CD4-positive, alpha-beta T cell (primary cell): ENCODE results near the gene ATG5. TPM values are rescaled to one million over a fixed set of nuclear protein-coding genes. Genes with fewer than 3 reads are reported as not detected.

Experiments used
- ATAC-seq: fragments of 200-7000 bp; cut with Tn5 transposase; one replicate; pipeline ENCODE4 v1.10.0; 2022; ENCODE audit warnings: mild to moderate bottlenecking; ENCODE audit not compliant: poor library complexity
- CTCF ChIA-PET: fragments of 350-600 bp; sonication (Branson Sonifier 250); formaldehyde crosslinking; loops from one replicate; lab custom pipeline; 2021; ENCODE audit warnings: antibody characterized with exemption, inconsistent platforms; lab: Charles Lee
- POLR2A ChIA-PET: fragments of 350-600 bp; sonication (Branson Sonifier 250); formaldehyde crosslinking; loops from one replicate; lab custom pipeline; 2021; ENCODE audit warnings: antibody characterized with exemption, inconsistent platforms; lab: Charles Lee
- DNase-seq, 14 experiments: peaks; one replicate each; pipeline ENCODE4 v3.0.0-alpha.2; 2013 to 2020; ENCODE audit warnings: mixed read lengths in 2 of 14
- H3K27ac ChIP-seq, 2 donors: one replicate each; pipeline versions ENCODE4 v1.5.1 to v1.7.0; 2013; ENCODE audit warnings: low read length in 2 of 2, low read depth in 1 of 2, mild to moderate bottlenecking in 1 of 2
- H3K27me3 ChIP-seq, 2 experiments: 1 replicate in 1 of 2; 2 replicates in 1 of 2; pipeline versions ENCODE4 v1.6.1 to v1.7.0; 2013; ENCODE audit warnings: low read length in 2 of 2, control low read depth in 1 of 2, mild to moderate bottlenecking in 1 of 2, moderate library complexity in 1 of 2; ENCODE audit not compliant: insufficient read depth in 2 of 2, control insufficient read depth in 1 of 2
- H3K36me3 ChIP-seq: one replicate; pipeline ENCODE4 v1.6.1; 2013; ENCODE audit warnings: low read length, control low read depth; ENCODE audit not compliant: insufficient read depth
- H3K4me1 ChIP-seq: one replicate; pipeline ENCODE4 v1.6.1; 2013; ENCODE audit warnings: low read length, control low read depth; ENCODE audit not compliant: insufficient read depth
- H3K4me3 ChIP-seq: one replicate; pipeline ENCODE4 v1.5.1; 2013; ENCODE audit warnings: mild to moderate bottlenecking, low read length, moderate library complexity
- H3K9me3 ChIP-seq, 2 experiments: 1 replicate in 1 of 2; 2 replicates in 1 of 2; pipeline versions ENCODE4 v1.6.1 to v1.7.0; 2013; ENCODE audit warnings: low read length in 2 of 2, mild to moderate bottlenecking in 2 of 2, control low read depth in 1 of 2, moderate library complexity in 1 of 2; ENCODE audit not compliant: control insufficient read depth in 1 of 2, insufficient read depth in 1 of 2
- H3K27ac Mint-ChIP-seq: one replicate; pipeline ENCODE4 v1.8.0; 2020; ENCODE audit warnings: mixed read lengths
- H3K27me3 Mint-ChIP-seq: one replicate; pipeline ENCODE4 v1.8.0; 2021; ENCODE audit warnings: mixed read lengths
- H3K36me3 Mint-ChIP-seq: one replicate; pipeline ENCODE4 v1.8.0; 2021; ENCODE audit warnings: low read depth, mixed read lengths
- H3K4me1 Mint-ChIP-seq: one replicate; pipeline ENCODE4 v1.8.0; 2021; ENCODE audit warnings: low read depth, mixed read lengths
- H3K4me3 Mint-ChIP-seq: one replicate; pipeline ENCODE4 v1.8.0; 2020; ENCODE audit warnings: mild to moderate bottlenecking, mixed read lengths
- H3K9me3 Mint-ChIP-seq: one replicate; pipeline ENCODE4 v1.8.0; 2020; ENCODE audit warnings: mixed read lengths
- intact Hi-C, 2 experiments: fragments of 100-400 bp; cut with DNase I in 1 of 2; cut with micrococcal nuclease in 1 of 2; formaldehyde crosslinking; loops; one replicate each; pipeline versions ENCODE4 v1.15.1 to v1.9.0; 2023 to 2025; cut with DNase I, micrococcal nuclease
- total RNA-seq, 174 experiments: library from RNA in 2 of 174; stranded (reverse) in 2 of 174; gene quantifications; one replicate each; pipeline ENCODE4 v1.2.3 and lab custom pipeline; 2021 to 2026
- TF ChIP-seq, protein P1 (sequence below): fragments of 200-600 bp; IDR thresholded peaks from one replicate; pipeline ENCODE4 v1.8.0; 2022; ENCODE audit warnings: antibody characterized with exemption, mild to moderate bottlenecking

Gene ATG5
- total RNA-seq, 2 experiments from 2014 or later: 19.4 to 23.2 TPM

DNA sequence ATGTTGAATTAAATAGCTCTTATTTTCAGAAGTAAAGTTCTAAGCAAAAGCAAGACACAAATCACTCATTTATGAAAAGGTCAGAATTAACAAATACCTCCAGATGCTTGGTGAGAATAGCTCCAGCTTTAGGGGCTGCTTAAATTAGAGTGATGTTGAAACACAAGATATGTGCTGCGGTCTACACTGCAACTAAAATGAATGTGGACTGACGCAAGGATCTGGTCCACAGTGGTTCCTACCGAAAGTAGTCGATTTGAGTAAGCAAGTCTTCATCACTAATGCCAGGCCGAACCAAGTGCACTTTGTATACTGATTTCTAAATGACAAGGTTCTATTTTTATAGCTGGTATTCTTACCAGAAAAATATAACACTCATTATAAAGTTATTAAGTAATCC is 143.1 kb downstream of the ATG5 start:
- intact Hi-C loops: loop anchor here in 1 of 2 experiments (1.0 kb wide), 1 partner anchor 23 kb away; no protein-coding TSS in a partner anchor
- ATAC-seq: no peak
- TF ChIP-seq, protein P1, sequence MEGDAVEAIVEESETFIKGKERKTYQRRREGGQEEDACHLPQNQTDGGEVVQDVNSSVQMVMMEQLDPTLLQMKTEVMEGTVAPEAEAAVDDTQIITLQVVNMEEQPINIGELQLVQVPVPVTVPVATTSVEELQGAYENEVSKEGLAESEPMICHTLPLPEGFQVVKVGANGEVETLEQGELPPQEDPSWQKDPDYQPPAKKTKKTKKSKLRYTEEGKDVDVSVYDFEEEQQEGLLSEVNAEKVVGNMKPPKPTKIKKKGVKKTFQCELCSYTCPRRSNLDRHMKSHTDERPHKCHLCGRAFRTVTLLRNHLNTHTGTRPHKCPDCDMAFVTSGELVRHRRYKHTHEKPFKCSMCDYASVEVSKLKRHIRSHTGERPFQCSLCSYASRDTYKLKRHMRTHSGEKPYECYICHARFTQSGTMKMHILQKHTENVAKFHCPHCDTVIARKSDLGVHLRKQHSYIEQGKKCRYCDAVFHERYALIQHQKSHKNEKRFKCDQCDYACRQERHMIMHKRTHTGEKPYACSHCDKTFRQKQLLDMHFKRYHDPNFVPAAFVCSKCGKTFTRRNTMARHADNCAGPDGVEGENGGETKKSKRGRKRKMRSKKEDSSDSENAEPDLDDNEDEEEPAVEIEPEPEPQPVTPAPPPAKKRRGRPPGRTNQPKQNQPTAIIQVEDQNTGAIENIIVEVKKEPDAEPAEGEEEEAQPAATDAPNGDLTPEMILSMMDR: no peak

DNA sequence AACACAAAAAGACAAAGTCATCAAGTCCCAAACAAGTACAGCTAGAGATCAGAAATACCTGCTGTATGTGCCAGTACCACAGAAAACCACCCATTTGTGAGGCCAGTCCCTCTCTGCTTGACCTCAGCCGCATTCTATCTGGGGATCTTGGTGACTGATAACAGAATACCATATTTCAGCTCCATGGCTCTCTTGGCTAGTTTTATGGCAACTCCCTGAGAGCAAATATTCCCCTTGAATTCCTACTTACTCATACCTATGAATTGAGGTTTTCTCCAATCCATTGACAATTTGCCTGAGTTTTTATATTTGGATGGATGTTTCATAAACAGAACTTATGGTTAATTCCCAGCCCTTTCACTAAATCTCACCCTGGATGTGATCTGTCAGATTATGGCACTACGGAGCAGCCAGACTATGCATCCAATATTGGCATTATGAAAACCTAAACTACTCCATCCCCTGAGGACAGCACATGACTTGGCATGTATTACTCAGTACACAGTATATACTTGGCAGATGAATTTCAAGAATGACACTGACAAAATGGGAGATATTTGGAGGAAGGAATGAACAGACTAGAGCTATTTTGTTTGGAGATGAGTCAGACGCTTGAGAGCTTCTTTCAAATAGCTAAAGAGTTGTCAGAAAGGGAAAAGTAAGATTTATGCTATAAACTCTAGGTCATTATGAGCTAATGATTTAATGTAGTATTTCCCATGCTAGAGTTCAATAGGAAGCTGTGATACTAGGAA is 143.7 kb downstream of the ATG5 start:
- H3K4me1 Mint-ChIP-seq: peaks cover 42% of the 10 kb centered on the region
- no peaks in the 10 kb centered on the region for H3K9me3 Mint-ChIP-seq
- Histone ChIP-seq H3K4me1 (peaks cover 32% of the 10 kb centered on the region), H3K4me3 (no peak overlapping the region), H3K27ac (no peak overlapping the region), H3K27me3 (no peaks in the 10 kb centered on the region), H3K36me3 (peaks cover 4% of the 10 kb centered on the region), H3K9me3 (no peaks in the 10 kb centered on the region)
- peaks cover 14% of the 10 kb centered on the region for H3K36me3 Mint-ChIP-seq
- ATAC-seq (no peak), DNase-seq (no peak)
- peak overlapping the region; percentile 2 for H3K27ac Mint-ChIP-seq
- CTCF ChIA-PET: interaction anchor here (1.2 to 1.5 kb wide), 2 partner anchors 11 to 92 kb away, joined by 3 to 4 read pairs; no protein-coding TSS in a partner anchor
- TF ChIP-seq, protein P1: no peak
- POLR2A ChIA-PET: interaction anchor here (0.8 to 1.3 kb wide), 3 partner anchors 9 to 189 kb away, joined by 3 to 5 read pairs (median 3); no protein-coding TSS in a partner anchor
- intact Hi-C loops: loop anchor here in 1 of 2 experiments (1.0 kb wide), 1 partner anchor 23 kb away; no protein-coding TSS in a partner anchor
- no peak overlapping the region for H3K4me3 Mint-ChIP-seq
- H3K27me3 Mint-ChIP-seq: no peaks in the 10 kb centered on the region

More for the DNA sequence above, 143.1 kb downstream of the ATG5 start:
- Mint-ChIP-seq H3K4me3 (no peak overlapping the region), H3K27me3 (no peaks in the 10 kb centered on the region), H3K27ac (no peak overlapping the region), H3K4me1 (peaks cover 47% of the 10 kb centered on the region), H3K9me3 (no peaks in the 10 kb centered on the region), H3K36me3 (peaks cover 14% of the 10 kb centered on the region)
- Histone ChIP-seq H3K27ac (no peak overlapping the region), H3K9me3 (no peaks in the 10 kb centered on the region), H3K27me3 (no peaks in the 10 kb centered on the region), H3K4me1 (peaks cover 32% of the 10 kb centered on the region), H3K4me3 (no peak overlapping the region), H3K36me3 (peaks cover 4% of the 10 kb centered on the region)
- DNase-seq: no peak
- ChIA-PET CTCF (interaction anchor here (1.2 to 1.5 kb wide), 3 partner anchors 10 to 92 kb away, joined by 3 to 4 read pairs (median 3); no protein-coding TSS in a partner anchor), POLR2A (interaction anchor here (1.3 kb wide), 1 partner anchor 9 kb away, joined by 3 read pairs; no protein-coding TSS in a partner anchor)

DNA sequence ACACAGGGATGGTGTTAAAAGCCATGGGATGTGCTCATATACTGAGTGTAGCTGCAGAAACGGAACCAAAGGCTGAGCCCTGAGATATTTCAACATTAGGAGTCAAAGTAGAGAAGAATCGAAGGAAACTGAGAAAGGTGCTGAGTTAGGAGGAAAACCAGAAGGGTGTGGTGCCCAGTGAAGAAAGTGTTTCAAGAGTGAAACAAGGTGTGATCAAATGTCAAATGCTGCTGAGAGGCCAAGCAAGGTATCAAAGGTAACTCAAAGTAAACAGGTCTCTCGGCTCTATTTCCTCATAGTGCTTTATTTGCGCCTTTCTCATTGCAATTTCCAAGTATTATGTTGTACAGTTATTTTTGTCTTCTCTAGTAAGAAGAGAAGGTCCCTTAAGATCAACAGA is 145.4 kb downstream of the ATG5 start:
- POLR2A ChIA-PET: no interaction called here

More for the DNA sequence above, 145.4 kb downstream of the ATG5 start:
- peaks cover 27% of the 10 kb centered on the region for H3K4me1 ChIP-seq
- H3K4me3 ChIP-seq: no peak overlapping the region
- no peak overlapping the region for H3K4me3 Mint-ChIP-seq
- no peaks in the 10 kb centered on the region for H3K27me3 Mint-ChIP-seq
- no peaks in the 10 kb centered on the region for H3K9me3 Mint-ChIP-seq
- H3K27me3 ChIP-seq: no peaks in the 10 kb centered on the region
- DNase-seq (peak in 1 of 14 experiments; percentile 66), ATAC-seq (no peak)
- H3K9me3 ChIP-seq: no peaks in the 10 kb centered on the region
- no peaks in the 10 kb centered on the region for H3K36me3 Mint-ChIP-seq
- intact Hi-C loops: no loop called here
- H3K27ac ChIP-seq: no peak overlapping the region
- no peaks in the 10 kb centered on the region for H3K36me3 ChIP-seq
- CTCF ChIA-PET: interaction anchor here (0.7 kb wide), 1 partner anchor 13 kb away, joined by 3 read pairs; no protein-coding TSS in a partner anchor
- H3K4me1 Mint-ChIP-seq: peaks cover 28% of the 10 kb centered on the region
- H3K27ac Mint-ChIP-seq: no peak overlapping the region
- TF ChIP-seq, protein P1: no peak
